Loucy (cell line): ENCODE data around the gene SLC25A21.

Experiments
- H2AFZ ChIP-seq: fragments of 200-600 bp; sonication (generic); 2 replicates; pipeline ENCODE4 v1.6.0; 2016; ENCODE audit warnings: antibody characterized with exemption, mild to moderate bottlenecking, low read length, moderate library complexity
- H3F3A ChIP-seq: fragments of 200-600 bp; 2 replicates; pipeline ENCODE4 v1.6.0; 2016; ENCODE audit warnings: antibody characterized with exemption, low read depth, mild to moderate bottlenecking
- H3K27me3 ChIP-seq: fragments of 200-600 bp; sonication (generic); 2 replicates; pipeline ENCODE4 v1.6.1; 2014; ENCODE audit warnings: low read length, mild to moderate bottlenecking; ENCODE audit not compliant: insufficient read depth, poor library complexity, severe bottlenecking
- H3K36me3 ChIP-seq: fragments of 200-600 bp; sonication (generic); 2 replicates; pipeline ENCODE4 v1.6.1; 2016; ENCODE audit warnings: low read length; ENCODE audit not compliant: insufficient read depth
- H3K4me1 ChIP-seq: fragments of 200-600 bp; sonication (generic); 2 replicates; pipeline ENCODE4 v1.5.1; 2014; ENCODE audit warnings: low read length, mild to moderate bottlenecking; ENCODE audit not compliant: insufficient read depth, poor library complexity, severe bottlenecking
- H3K4me2 ChIP-seq: fragments of 200-600 bp; sonication (generic); 2 replicates; pipeline ENCODE4 v1.6.0; 2014; ENCODE audit warnings: antibody characterized with exemption, low read length, low read depth, mild to moderate bottlenecking; ENCODE audit not compliant: poor library complexity, severe bottlenecking
- H3K4me3 ChIP-seq: fragments of 200-600 bp; sonication (generic); 2 replicates; pipeline ENCODE4 v1.5.1; 2014; ENCODE audit warnings: low read length, mild to moderate bottlenecking, mixed read lengths; ENCODE audit not compliant: poor library complexity, severe bottlenecking
- H3K79me2 ChIP-seq: fragments of 200-600 bp; sonication (generic); 2 replicates; pipeline ENCODE4 v1.6.1; 2014; ENCODE audit warnings: low read length; ENCODE audit not compliant: insufficient read depth
- H3K9ac ChIP-seq: fragments of 200-600 bp; sonication (generic); 2 replicates; pipeline ENCODE4 v1.6.0; 2014; ENCODE audit warnings: mild to moderate bottlenecking, low read depth, low read length, moderate library complexity; ENCODE audit not compliant: poor library complexity, severe bottlenecking
- H3K9me2 ChIP-seq: fragments of 200-600 bp; sonication (generic); replicated peaks from 2 replicates; pipeline ENCODE4 v1.6.1; 2016; ENCODE audit warnings: low read depth, low read length, mixed read lengths
- H3K9me3 ChIP-seq: fragments of 200-600 bp; sonication (generic); 2 replicates; pipeline ENCODE4 v1.6.1; 2014; ENCODE audit warnings: mild to moderate bottlenecking, antibody characterized with exemption, low read length, low read depth; ENCODE audit not compliant: insufficient read depth
- H4K20me1 ChIP-seq: fragments of 200-600 bp; sonication (generic); 2 replicates; pipeline ENCODE4 v1.6.0; 2014; ENCODE audit warnings: antibody characterized with exemption, low read length, mild to moderate bottlenecking; ENCODE audit not compliant: insufficient read depth, poor library complexity, severe bottlenecking
- CTCF ChIP-seq: fragments of 200-600 bp; sonication (generic); conservative IDR thresholded peaks from 2 replicates; pipeline ENCODE4 v1.5.1; 2014; ENCODE audit warnings: mild to moderate bottlenecking, antibody characterized with exemption, low read length
- EZH2phosphoT487 ChIP-seq: fragments of 200-600 bp; IDR thresholded peaks from 2 replicates; pipeline ENCODE4 v1.6.1; 2018; ENCODE audit warnings: antibody characterized with exemption, mild to moderate bottlenecking, moderate library complexity, borderline replicate concordance

The SLC25A21 gene

GRCh38 chr14:36720657-36721056 lies 451.7 kb downstream of the SLC25A21 start:
- no peaks in the 10 kb centered on the region for H3K9me2 ChIP-seq
- H3K4me1 ChIP-seq = peaks cover 10% of the 10 kb centered on the region
- H3K4me2 ChIP-seq = no peak overlapping the region
- no peak for TF ChIP-seq CTCF
- TF ChIP-seq EZH2phosphoT487 = no peak
- no peaks in the 10 kb centered on the region for H3K36me3 ChIP-seq
- no peaks in the 10 kb centered on the region for H3F3A ChIP-seq
- no peaks in the 10 kb centered on the region for H3K27me3 ChIP-seq
- no peak overlapping the region for H3K4me3 ChIP-seq
- H3K9me3 ChIP-seq = no peaks in the 10 kb centered on the region
- H4K20me1 ChIP-seq = no peaks in the 10 kb centered on the region
- H3K79me2 ChIP-seq = no peaks in the 10 kb centered on the region
- no peak overlapping the region for H2AFZ ChIP-seq
- H3K9ac ChIP-seq = no peak overlapping the region

GRCh38 chr14:36719823-36720222 lies 452.6 kb downstream of the SLC25A21 start:
- H3K27me3 ChIP-seq = no peaks in the 10 kb centered on the region
- H3K36me3 ChIP-seq = no peaks in the 10 kb centered on the region
- no peaks in the 10 kb centered on the region for H3K9me3 ChIP-seq
- H3K4me1 ChIP-seq = peaks cover 10% of the 10 kb centered on the region
- H3K4me3 ChIP-seq = no peak overlapping the region
- TF ChIP-seq EZH2phosphoT487 (no peak), CTCF (no peak)
- no peaks in the 10 kb centered on the region for H4K20me1 ChIP-seq
- no peak overlapping the region for H3K4me2 ChIP-seq
- no peak overlapping the region for H3K9ac ChIP-seq
- H3F3A ChIP-seq = no peaks in the 10 kb centered on the region
- no peak overlapping the region for H2AFZ ChIP-seq
- H3K79me2 ChIP-seq = no peaks in the 10 kb centered on the region
- H3K9me2 ChIP-seq = no peaks in the 10 kb centered on the region

- Histone ChIP-seq H3K4me2 (no peak overlapping the region), H2AFZ (no peak overlapping the region), H3K9me3 (no peaks in the 10 kb centered on the region), H3K4me3 (no peak overlapping the region), H3K36me3 (no peaks in the 10 kb centered on the region), H3K4me1 (no peaks in the 10 kb centered on the region), H3K27me3 (no peaks in the 10 kb centered on the region), H3K79me2 (no peaks in the 10 kb centered on the region), H3K9me2 (no peaks in the 10 kb centered on the region), H3K9ac (no peak overlapping the region), H4K20me1 (no peaks in the 10 kb centered on the region), H3F3A (no peaks in the 10 kb centered on the region)
- no peak for TF ChIP-seq CTCF
- no peak for TF ChIP-seq EZH2phosphoT487
Observed at GRCh38 chr14:36718216-36718615, 454.2 kb downstream of the SLC25A21 start.
